ENCODE measurements around the gene ZNF804A. TPM values are rescaled to one million over a fixed set of nuclear protein-coding genes. Genes with fewer than 3 reads are reported as not detected.

Gene ZNF804A
- total and polyA plus RNA-seq, 4 donors: 0.07 to 0.37 (median 0.13) TPM

GRCh38 chr2:184551626-184552025 is 46.7 kb upstream of the ZNF804A start:
- WGBS: 91% methylated on average over 1 of the region's 1 CpG
- Histone ChIP-seq H3K4me3 (ENCODE audit: low read depth in 1 of 3, low read length in 3 of 3) (no peak overlapping the region), H3K27me3 (ENCODE audit: control insufficient read depth in 4 of 4, insufficient read depth in 4 of 4, low read length in 3 of 4) (no peaks in the 10 kb centered on the region), H3K4me1 (ENCODE audit: control insufficient read depth in 4 of 4, insufficient read depth in 4 of 4, low read length in 3 of 4) (no peaks in the 10 kb centered on the region), H3K36me3 (ENCODE audit: control insufficient read depth in 4 of 4, insufficient read depth in 3 of 4, low read depth in 1 of 4, low read length in 3 of 4) (no peaks in the 10 kb centered on the region), H3K9me3 (ENCODE audit: control insufficient read depth in 4 of 4, low read length in 3 of 4) (no peaks in the 10 kb centered on the region), H3K9ac (ENCODE audit: low read depth in 1 of 2, low read length in 2 of 2) (no peak overlapping the region), H3K27ac (ENCODE audit: low read depth in 1 of 2, low read length in 2 of 2) (no peak overlapping the region)
- no peak for DNase-seq (ENCODE audit: low spot score)
- TF ChIP-seq FOXA1 (IDR thresholded peaks at IDR 0.05) (no peak), SP1 (IDR thresholded peaks at IDR 0.05) (no peak), JUND (IDR thresholded peaks at IDR 0.05) (no peak), ZBTB33 (IDR thresholded peaks at IDR 0.05) (no peak), FOXA2 (IDR thresholded peaks at IDR 0.05) (no peak), NR2F2 (IDR thresholded peaks at IDR 0.05) (no peak), TAF1 (conservative IDR thresholded peaks at IDR 0.05) (no peak), HNF4A (conservative IDR thresholded peaks at IDR 0.05) (no peak)
- TF ChIP-seq, protein P1, sequence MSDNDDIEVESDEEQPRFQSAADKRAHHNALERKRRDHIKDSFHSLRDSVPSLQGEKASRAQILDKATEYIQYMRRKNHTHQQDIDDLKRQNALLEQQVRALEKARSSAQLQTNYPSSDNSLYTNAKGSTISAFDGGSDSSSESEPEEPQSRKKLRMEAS (IDR thresholded peaks at IDR 0.05): no peak

DNA sequence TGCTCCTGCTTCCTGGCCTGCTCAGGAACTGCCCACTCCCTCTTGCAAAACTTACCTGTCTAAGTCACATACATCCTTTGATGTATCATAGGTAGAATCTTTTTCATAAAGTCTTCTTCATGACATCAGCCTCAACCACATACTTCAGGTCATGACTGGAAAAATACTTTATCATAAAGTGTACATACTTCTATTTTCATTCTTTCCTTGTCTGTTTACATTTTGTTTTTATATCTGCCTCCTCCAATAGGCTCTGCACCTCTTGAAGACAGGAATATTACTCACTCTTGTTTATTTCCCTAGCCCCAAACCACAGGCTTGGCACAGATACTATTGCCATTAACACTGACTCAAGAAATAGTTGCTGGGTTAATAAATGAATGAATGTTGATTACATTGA is 43.6 kb upstream of the ZNF804A start:
- H3K4me3 ChIP-seq (ENCODE audit: low read depth in 1 of 3, low read length in 3 of 3): no peak overlapping the region
- no peak for DNase-seq (ENCODE audit: low spot score)
- no peak overlapping the region for H3K9ac ChIP-seq (ENCODE audit: low read depth in 1 of 2, low read length in 2 of 2)
- no peak overlapping the region for H3K27ac ChIP-seq (ENCODE audit: low read depth in 1 of 2, low read length in 2 of 2)
- TF ChIP-seq, protein P1 (IDR thresholded peaks at IDR 0.05): no peak
- TF ChIP-seq GABPA (IDR thresholded peaks at IDR 0.05 in 1 of 2, conservative IDR thresholded peaks at IDR 0.05 in 1 of 2) (no peak), ZBTB33 (IDR thresholded peaks at IDR 0.05) (no peak), FOXA2 (IDR thresholded peaks at IDR 0.05) (no peak), EGR1 (IDR thresholded peaks at IDR 0.05; ENCODE audit: low read depth in 2 of 2) (no peak), RAD21 (IDR thresholded peaks at IDR 0.05) (no peak), TAF1 (conservative IDR thresholded peaks at IDR 0.05) (no peak), HNF4A (conservative IDR thresholded peaks at IDR 0.05) (no peak), HNF4G (IDR thresholded peaks at IDR 0.05) (no peak), SP1 (IDR thresholded peaks at IDR 0.05) (no peak), YY1 (IDR thresholded peaks at IDR 0.05) (no peak), RXRA (IDR thresholded peaks at IDR 0.05) (no peak), FOXA1 (IDR thresholded peaks at IDR 0.05) (no peak), JUND (IDR thresholded peaks at IDR 0.05) (no peak)
- TF ChIP-seq, protein P2, sequence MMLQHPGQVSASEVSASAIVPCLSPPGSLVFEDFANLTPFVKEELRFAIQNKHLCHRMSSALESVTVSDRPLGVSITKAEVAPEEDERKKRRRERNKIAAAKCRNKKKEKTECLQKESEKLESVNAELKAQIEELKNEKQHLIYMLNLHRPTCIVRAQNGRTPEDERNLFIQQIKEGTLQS (IDR thresholded peaks at IDR 0.05): no peak
- TF ChIP-seq, protein P3, sequence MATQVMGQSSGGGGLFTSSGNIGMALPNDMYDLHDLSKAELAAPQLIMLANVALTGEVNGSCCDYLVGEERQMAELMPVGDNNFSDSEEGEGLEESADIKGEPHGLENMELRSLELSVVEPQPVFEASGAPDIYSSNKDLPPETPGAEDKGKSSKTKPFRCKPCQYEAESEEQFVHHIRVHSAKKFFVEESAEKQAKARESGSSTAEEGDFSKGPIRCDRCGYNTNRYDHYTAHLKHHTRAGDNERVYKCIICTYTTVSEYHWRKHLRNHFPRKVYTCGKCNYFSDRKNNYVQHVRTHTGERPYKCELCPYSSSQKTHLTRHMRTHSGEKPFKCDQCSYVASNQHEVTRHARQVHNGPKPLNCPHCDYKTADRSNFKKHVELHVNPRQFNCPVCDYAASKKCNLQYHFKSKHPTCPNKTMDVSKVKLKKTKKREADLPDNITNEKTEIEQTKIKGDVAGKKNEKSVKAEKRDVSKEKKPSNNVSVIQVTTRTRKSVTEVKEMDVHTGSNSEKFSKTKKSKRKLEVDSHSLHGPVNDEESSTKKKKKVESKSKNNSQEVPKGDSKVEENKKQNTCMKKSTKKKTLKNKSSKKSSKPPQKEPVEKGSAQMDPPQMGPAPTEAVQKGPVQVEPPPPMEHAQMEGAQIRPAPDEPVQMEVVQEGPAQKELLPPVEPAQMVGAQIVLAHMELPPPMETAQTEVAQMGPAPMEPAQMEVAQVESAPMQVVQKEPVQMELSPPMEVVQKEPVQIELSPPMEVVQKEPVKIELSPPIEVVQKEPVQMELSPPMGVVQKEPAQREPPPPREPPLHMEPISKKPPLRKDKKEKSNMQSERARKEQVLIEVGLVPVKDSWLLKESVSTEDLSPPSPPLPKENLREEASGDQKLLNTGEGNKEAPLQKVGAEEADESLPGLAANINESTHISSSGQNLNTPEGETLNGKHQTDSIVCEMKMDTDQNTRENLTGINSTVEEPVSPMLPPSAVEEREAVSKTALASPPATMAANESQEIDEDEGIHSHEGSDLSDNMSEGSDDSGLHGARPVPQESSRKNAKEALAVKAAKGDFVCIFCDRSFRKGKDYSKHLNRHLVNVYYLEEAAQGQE (IDR thresholded peaks at IDR 0.05): no peak
- H3K36me3 ChIP-seq (ENCODE audit: control insufficient read depth in 4 of 4, insufficient read depth in 3 of 4, low read depth in 1 of 4, low read length in 3 of 4): no peaks in the 10 kb centered on the region
- H3K9me3 ChIP-seq (ENCODE audit: control insufficient read depth in 4 of 4, low read length in 3 of 4): no peaks in the 10 kb centered on the region
- no peaks in the 10 kb centered on the region for H3K4me1 ChIP-seq (ENCODE audit: control insufficient read depth in 4 of 4, insufficient read depth in 4 of 4, low read length in 3 of 4)
- no peaks in the 10 kb centered on the region for H3K27me3 ChIP-seq (ENCODE audit: control insufficient read depth in 4 of 4, insufficient read depth in 4 of 4, low read length in 3 of 4)

Measured in liver (tissue), 9 donors.